Activated T-cell treated with anti-CD3 and anti-CD28 coated beads, Interleukin-2, amount 50 U/mL, for 24 hours (primary cell): ENCODE measurements around the gene APBA3.

Source experiments
- DNase-seq: peaks from one replicate; pipeline ENCODE4 v3.0.0-alpha.2; 2020
- H3K27ac Mint-ChIP-seq: 2 replicates; pipeline ENCODE4 v1.8.0; 2020; ENCODE audit warnings: mild to moderate bottlenecking, mixed read lengths
- H3K27me3 Mint-ChIP-seq: 2 replicates; pipeline ENCODE4 v1.8.0; 2020; ENCODE audit warnings: mixed read lengths
- H3K36me3 Mint-ChIP-seq: 2 replicates; pipeline ENCODE4 v1.8.0; 2020; ENCODE audit warnings: low read depth, mixed read lengths
- H3K4me1 Mint-ChIP-seq: 2 replicates; pipeline ENCODE4 v1.8.0; 2020; ENCODE audit warnings: low read depth, mixed read lengths
- H3K4me3 Mint-ChIP-seq: 2 replicates; pipeline ENCODE4 v1.8.0; 2020; ENCODE audit warnings: mild to moderate bottlenecking, moderate library complexity, mixed read lengths
- H3K9me3 Mint-ChIP-seq: 2 replicates; pipeline ENCODE4 v1.8.0; 2020; ENCODE audit warnings: mixed read lengths

APBA3 gene

DNA sequence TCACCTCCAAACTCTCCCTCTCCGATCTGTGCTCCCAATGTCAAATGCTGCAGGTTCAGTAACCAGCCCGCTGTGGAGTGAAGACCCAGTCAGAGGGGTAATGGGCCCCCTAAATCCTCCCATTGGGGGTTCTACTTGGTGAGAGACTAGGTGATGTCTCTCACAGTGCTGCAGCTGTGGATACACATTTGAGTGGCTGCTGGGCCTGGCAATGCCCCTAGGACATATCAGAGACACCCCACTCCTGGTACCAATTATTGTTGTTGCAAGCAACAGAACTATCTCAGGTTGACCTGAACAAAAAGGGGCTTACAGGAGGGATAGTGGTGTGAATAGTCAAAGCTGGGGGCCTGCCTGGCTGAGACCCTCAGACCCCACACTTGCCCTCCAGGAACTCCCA is 20.1 kb upstream of the APBA3 start:
- H3K4me3 Mint-ChIP-seq, result no peak overlapping the region
- no peak for DNase-seq
- H3K36me3 Mint-ChIP-seq, result peaks cover 44% of the 10 kb centered on the region
- peaks cover 13% of the 10 kb centered on the region for H3K4me1 Mint-ChIP-seq
- no peak overlapping the region for H3K27ac Mint-ChIP-seq
- peaks cover 13% of the 10 kb centered on the region for H3K9me3 Mint-ChIP-seq
- H3K27me3 Mint-ChIP-seq, result peaks cover 2% of the 10 kb centered on the region

GRCh38 chr19:3780786-3781304 is 19.4 kb upstream of the APBA3 start:
- peaks cover 13% of the 10 kb centered on the region for H3K9me3 Mint-ChIP-seq
- H3K4me3 Mint-ChIP-seq, result no peak overlapping the region
- DNase-seq, result no peak
- H3K4me1 Mint-ChIP-seq, result peaks cover 12% of the 10 kb centered on the region
- H3K27ac Mint-ChIP-seq, result no peak overlapping the region
- H3K36me3 Mint-ChIP-seq, result peaks cover 44% of the 10 kb centered on the region
- peaks cover 2% of the 10 kb centered on the region for H3K27me3 Mint-ChIP-seq

DNA sequence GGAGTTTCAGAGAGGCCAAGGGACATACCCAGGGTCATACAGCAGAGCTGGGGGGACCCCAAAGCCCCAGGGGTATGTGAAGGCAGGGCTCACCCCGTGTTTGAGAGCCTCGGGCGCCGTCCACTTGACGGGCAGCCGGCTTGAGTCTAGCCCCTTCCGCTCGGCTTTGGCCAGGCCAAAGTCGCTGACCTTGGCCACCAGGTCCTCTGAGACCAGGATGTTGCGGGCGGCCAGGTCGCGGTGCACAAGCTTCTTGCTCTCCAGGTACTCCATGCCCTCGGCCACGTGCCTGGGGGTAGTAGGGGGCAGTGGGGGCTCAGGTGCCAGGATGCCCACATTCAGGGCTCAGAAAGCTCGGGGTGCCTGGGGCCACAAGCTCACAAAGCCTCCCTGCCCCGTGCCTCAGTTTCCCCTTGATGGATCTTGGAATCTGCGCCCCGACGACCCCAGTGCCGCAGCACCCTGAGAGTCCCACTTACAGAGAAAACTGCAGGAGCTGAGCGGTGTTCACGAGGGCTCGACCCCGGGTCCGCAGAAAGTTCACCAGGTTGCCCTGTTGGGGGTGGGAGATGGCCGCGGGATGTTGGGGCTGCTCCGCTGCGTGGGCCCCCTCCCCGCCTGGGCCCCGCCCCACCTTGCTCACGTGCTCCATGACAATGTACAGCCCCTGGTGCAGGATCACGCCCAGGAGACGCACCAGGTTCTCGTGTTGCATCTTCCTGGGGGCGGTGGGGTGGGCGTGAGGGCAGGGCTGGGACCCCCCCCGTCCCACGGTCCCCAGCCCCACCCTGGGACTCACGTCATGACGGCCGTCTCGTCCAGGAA is 17.6 kb upstream of the APBA3 start:
- no peak overlapping the region for H3K27ac Mint-ChIP-seq
- H3K9me3 Mint-ChIP-seq, result peaks cover 13% of the 10 kb centered on the region
- peaks cover 2% of the 10 kb centered on the region for H3K4me1 Mint-ChIP-seq
- no peaks in the 10 kb centered on the region for H3K27me3 Mint-ChIP-seq
- H3K36me3 Mint-ChIP-seq, result peaks cover 32% of the 10 kb centered on the region
- no peak overlapping the region for H3K4me3 Mint-ChIP-seq
- no peak for DNase-seq

- Mint-ChIP-seq H3K4me3 (no peak overlapping the region), H3K4me1 (no peaks in the 10 kb centered on the region), H3K9me3 (peaks cover 13% of the 10 kb centered on the region), H3K27me3 (no peaks in the 10 kb centered on the region), H3K36me3 (peaks cover 27% of the 10 kb centered on the region), H3K27ac (no peak overlapping the region)
- DNase-seq, result no peak
These were observed 16.8 kb upstream of the APBA3 start for GRCh38 chr19:3778104-3778867.

DNA sequence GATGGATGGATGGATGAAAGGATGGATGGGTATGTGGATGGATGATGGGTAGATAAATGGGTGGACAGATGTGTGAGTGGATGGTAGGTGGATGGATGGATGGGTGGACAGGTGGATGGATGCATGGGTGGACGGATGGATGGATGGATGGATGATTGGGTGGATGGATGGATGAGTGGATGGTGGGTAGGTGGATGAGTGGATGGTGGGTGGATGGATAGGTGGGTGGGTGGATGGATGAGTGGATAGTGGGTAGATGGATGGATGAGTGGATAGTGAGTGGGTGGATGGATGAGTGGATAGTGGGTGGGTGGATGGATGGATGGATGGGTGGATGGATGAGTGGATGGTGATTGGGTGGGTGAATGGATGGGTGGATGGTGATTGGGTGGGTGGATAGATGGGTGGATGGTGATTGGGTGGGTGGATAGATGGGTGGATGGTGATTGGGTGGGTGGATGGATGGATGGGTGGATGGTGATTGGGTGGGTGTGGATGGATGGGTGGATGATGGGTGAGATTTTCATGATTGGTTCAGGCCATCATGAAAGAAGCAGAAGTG is 15.1 kb upstream of the APBA3 start:
- DNase-seq, result no peak
- Mint-ChIP-seq H3K4me1 (no peaks in the 10 kb centered on the region), H3K4me3 (no peak overlapping the region), H3K9me3 (peaks cover 4% of the 10 kb centered on the region), H3K27ac (no peak overlapping the region), H3K27me3 (no peaks in the 10 kb centered on the region), H3K36me3 (peaks cover 11% of the 10 kb centered on the region)

GRCh38 chr19:3775831-3776230 is 14.3 kb upstream of the APBA3 start:
- Mint-ChIP-seq H3K27me3 (no peaks in the 10 kb centered on the region), H3K9me3 (no peaks in the 10 kb centered on the region), H3K36me3 (peaks cover 4% of the 10 kb centered on the region), H3K4me3 (no peak overlapping the region), H3K4me1 (no peaks in the 10 kb centered on the region), H3K27ac (no peak overlapping the region)
- DNase-seq, result no peak

- H3K27ac Mint-ChIP-seq, result no peak overlapping the region
- H3K9me3 Mint-ChIP-seq, result no peaks in the 10 kb centered on the region
- DNase-seq, result no peak
- H3K4me1 Mint-ChIP-seq, result no peaks in the 10 kb centered on the region
- no peaks in the 10 kb centered on the region for H3K27me3 Mint-ChIP-seq
- H3K4me3 Mint-ChIP-seq, result no peak overlapping the region
- H3K36me3 Mint-ChIP-seq, result peaks cover 3% of the 10 kb centered on the region
These were observed 13.9 kb upstream of the APBA3 start for GRCh38 chr19:3775374-3775711.

- no peaks in the 10 kb centered on the region for H3K27me3 Mint-ChIP-seq
- H3K27ac Mint-ChIP-seq, result no peak overlapping the region
- H3K9me3 Mint-ChIP-seq, result no peaks in the 10 kb centered on the region
- no peak overlapping the region for H3K4me3 Mint-ChIP-seq
- DNase-seq, result no peak
- no peaks in the 10 kb centered on the region for H3K4me1 Mint-ChIP-seq
- H3K36me3 Mint-ChIP-seq, result peaks cover 5% of the 10 kb centered on the region
These were observed 13.3 kb upstream of the APBA3 start for GRCh38 chr19:3774621-3775373.

GRCh38 chr19:3773814-3774515 is 12.5 kb upstream of the APBA3 start:
- no peaks in the 10 kb centered on the region for H3K27me3 Mint-ChIP-seq
- DNase-seq, result no peak
- H3K36me3 Mint-ChIP-seq, result peaks cover 13% of the 10 kb centered on the region
- H3K4me3 Mint-ChIP-seq, result no peak overlapping the region
- H3K9me3 Mint-ChIP-seq, result no peaks in the 10 kb centered on the region
- no peak overlapping the region for H3K27ac Mint-ChIP-seq
- H3K4me1 Mint-ChIP-seq, result no peaks in the 10 kb centered on the region

DNA sequence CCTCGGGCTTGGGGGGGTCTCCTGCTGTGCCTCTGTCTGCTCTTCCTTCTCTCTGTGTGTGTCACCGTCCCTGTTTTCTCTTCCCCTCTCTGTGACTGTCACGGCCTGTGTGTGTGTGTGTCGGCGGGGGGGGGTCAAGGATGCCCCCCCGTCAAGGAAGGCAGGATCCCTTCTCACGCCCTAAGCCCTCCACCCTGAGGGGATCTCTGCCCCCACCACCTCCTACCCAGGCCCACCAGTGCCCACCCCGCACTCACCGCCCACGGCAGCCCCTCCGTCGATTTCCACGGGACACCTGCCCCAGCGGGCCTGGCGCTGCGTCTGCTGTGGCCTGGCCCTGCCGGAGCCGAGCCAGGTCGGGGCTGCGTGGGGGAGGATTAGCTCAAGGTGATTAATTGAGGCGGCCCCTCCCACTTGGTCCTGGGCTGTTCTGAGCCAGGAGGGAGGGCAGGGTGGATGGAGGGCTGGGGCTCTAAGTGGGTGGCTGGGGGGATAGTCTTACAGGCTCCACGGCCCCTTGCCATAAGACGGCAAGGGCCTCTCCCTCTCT is 10.5 kb upstream of the APBA3 start, which contains the start of gene RAX2:
Gene RAX2 (minus strand): TSS at position 323 of the 550 bp plus-strand sequence. CDS start 486 bp downstream, outside the sequence.
- Mint-ChIP-seq H3K4me1 (no peaks in the 10 kb centered on the region), H3K27ac (no peak within 1 kb of the TSS), H3K4me3 (no peak within 1 kb of the TSS), H3K9me3 (no peaks in the 10 kb centered on the region), H3K36me3 (peaks cover 18% of the 10 kb centered on the region), H3K27me3 (no peaks in the 10 kb centered on the region)
- DNase-seq, result no peak

DNA sequence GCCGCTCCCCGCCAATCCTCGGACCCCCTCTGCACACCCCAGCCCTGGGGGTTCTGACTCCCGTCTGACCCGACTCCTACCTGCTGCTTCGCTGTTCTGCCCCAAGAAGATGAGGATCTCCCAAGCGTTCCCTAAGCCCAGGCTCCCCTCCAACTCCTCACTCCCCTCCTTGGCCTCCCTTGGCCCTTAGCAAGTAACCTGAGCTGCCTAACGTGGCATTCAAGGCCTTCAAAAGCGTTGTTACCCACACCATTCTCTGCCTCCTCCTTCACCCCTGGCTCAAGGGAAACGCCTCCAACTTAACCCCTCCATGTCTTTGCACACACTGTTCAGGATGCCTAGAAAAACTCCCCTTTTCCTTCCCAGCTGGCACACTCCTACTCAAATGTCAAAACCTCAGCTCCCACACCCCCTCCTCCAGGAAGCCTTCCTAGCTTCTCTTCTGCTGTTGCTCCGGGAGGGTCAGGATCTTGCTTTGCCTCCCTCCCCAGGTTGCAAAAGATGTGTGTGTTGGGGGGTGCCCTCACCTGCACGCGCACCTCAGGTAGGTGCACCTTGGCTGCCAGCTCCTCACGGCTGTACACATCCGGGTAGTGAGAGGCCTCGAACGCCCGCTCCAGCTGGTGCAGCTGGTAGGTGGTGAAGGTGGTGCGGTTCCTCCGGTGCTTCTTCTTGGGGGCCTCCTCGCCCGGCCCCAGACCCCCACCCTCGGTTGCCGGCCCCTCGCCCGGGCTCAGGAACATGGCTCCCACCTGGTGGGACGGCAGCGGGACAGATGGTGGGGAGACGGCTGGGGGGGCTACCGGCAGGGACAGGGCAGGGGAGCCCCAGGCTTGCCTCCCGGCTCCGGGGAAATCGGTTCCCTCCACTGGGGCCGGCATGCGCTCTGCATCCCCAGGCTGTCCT is 9.8 kb upstream of the APBA3 start:
- Mint-ChIP-seq H3K27me3 (no peaks in the 10 kb centered on the region), H3K4me1 (peaks cover 6% of the 10 kb centered on the region), H3K36me3 (peaks cover 25% of the 10 kb centered on the region), H3K4me3 (no peak overlapping the region), H3K27ac (no peak overlapping the region), H3K9me3 (no peaks in the 10 kb centered on the region)
- no peak for DNase-seq

DNA sequence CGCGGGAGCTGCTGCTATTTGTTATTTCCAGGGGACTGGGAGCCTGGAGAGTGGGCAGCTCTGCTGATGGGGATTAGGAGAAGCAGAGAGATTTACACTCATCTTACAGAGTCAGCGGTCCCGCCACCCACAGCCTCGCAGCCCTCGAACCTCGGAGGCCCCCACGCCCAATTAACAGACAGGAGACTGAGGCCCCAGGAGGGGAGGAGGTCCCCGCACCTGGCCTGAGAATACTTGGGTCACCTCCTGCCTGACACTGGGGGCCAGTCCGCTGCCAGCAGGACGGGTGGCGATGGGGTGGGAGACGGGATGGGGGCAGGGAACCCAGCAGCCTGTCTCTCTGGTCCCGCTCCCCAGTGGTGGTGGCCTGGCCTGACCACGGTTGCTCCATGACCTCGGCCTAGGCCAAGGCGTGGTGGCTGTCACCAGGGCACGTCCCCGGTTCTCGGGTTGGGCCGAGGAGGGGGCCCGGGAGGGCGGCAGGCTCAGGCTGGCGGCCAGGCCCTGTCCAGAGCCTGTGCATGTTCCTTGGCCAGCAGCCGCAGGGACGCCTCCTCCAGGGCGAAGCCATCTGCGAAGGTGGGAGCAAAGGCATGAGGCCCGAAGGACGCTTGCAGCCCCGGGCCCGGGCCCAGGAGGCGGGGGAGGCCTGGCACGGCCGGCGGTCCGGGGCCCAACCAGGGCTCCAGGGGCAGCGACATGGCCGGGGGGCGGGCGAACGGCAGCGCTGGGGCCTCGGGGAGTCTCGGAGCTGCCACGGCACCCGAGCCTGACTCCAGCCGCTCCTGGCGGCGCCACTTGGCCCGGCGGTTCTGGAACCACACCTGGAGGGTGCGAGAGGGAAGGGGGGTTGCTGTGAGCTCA is 8.9 kb upstream of the APBA3 start:
- Mint-ChIP-seq H3K9me3 (no peaks in the 10 kb centered on the region), H3K36me3 (peaks cover 28% of the 10 kb centered on the region), H3K4me3 (no peak overlapping the region), H3K27ac (no peak overlapping the region), H3K27me3 (no peaks in the 10 kb centered on the region), H3K4me1 (peaks cover 7% of the 10 kb centered on the region)
- DNase-seq, result no peak
